AG04450 (cell line): ENCODE measurements around the gene TMPRSS9. TPM values are rescaled to one million over a fixed set of nuclear protein-coding genes. Genes with fewer than 3 reads are reported as not detected.

Experiments
- CTCF ChIA-PET: fragments of 300-600, 350-600 bp; formaldehyde crosslinking; extraction: SDS; loops from one replicate; lab custom pipeline; 2022; ENCODE audit warnings: antibody characterized with exemption, inconsistent platforms; lab: Charles Lee
- POLR2A ChIA-PET: fragments of 350-600 bp; formaldehyde crosslinking; extraction: SDS; loops from one replicate; lab custom pipeline; 2021; ENCODE audit warnings: antibody characterized with exemption, inconsistent platforms; lab: Yijun Ruan, JAX
- DNase-seq: peaks from one replicate; pipeline ENCODE4 v3.0.0-alpha.2; 2011; ENCODE audit warnings: low read depth, low spot score
- H3K27ac ChIP-seq: one replicate; pipeline ENCODE4 v1.5.1; 2012; ENCODE audit warnings: low read depth, low read length, control low read depth
- H3K27me3 ChIP-seq: one replicate; pipeline ENCODE4 v1.6.0; 2012; ENCODE audit warnings: low read length; ENCODE audit not compliant: control insufficient read depth, insufficient read depth
- H3K4me3 ChIP-seq: 2 replicates; pipeline ENCODE4 v1.5.1; 2011; ENCODE audit warnings: mild to moderate bottlenecking, low read depth, low read length, control low read depth
- H3K9me3 ChIP-seq: 2 replicates; pipeline ENCODE4 v1.5.1; 2012; ENCODE audit warnings: low read length; ENCODE audit not compliant: control insufficient read depth, insufficient read depth
- CTCF ChIP-seq: IDR thresholded peaks from 2 replicates; pipeline ENCODE4 v1.5.1; 2011; ENCODE audit warnings: low read depth, low read length, control low read depth, inconsistent platforms
- polyA plus RNA-seq: library from polyadenylated mRNA; depleted of rRNA; stranded (reverse); fragments of >200 nt; gene quantifications from 2 replicates; pipeline ENCODE4 v1.2.3, GENCODE V29; 2011

TMPRSS9 gene
- polyA plus RNA-seq, 1 experiment, result not detected

- POLR2A ChIA-PET, result interaction anchor here (0.6 to 0.8 kb wide), 4 partner anchors 16 to 1147 kb away, joined by 3 to 5 read pairs (median 3); no protein-coding TSS in a partner anchor
These were observed 51.6 kb downstream of the TMPRSS9 start for GRCh38 chr19:2411709-2412108.

GRCh38 chr19:2412449-2412848 is 52.4 kb downstream of the TMPRSS9 start:
- Histone ChIP-seq H3K27me3 (no peaks in the 10 kb centered on the region), H3K4me3 (no peak overlapping the region), H3K27ac (no peak overlapping the region), H3K9me3 (peaks cover 26% of the 10 kb centered on the region)
- CTCF ChIA-PET, result interaction anchor here (1.1 kb wide), 1 partner anchor 199 kb away, joined by 4 read pairs; no protein-coding TSS in a partner anchor
- DNase-seq, result no peak
- TF ChIP-seq CTCF, result no peak
- POLR2A ChIA-PET, result no interaction called here

More at GRCh38 chr19:2411709-2412108, 51.6 kb downstream of the TMPRSS9 start:
- Histone ChIP-seq H3K27ac (no peak overlapping the region), H3K27me3 (no peaks in the 10 kb centered on the region), H3K9me3 (peaks cover 26% of the 10 kb centered on the region), H3K4me3 (no peak overlapping the region)
- DNase-seq, result no peak
- CTCF ChIA-PET, result no interaction called here
- no peak for TF ChIP-seq CTCF

- no peak for TF ChIP-seq CTCF
- no peak overlapping the region for H3K4me3 ChIP-seq
- no peak overlapping the region for H3K27ac ChIP-seq
- DNase-seq, result no peak
- ChIA-PET CTCF (interaction anchor here (1.1 kb wide), 1 partner anchor 198 kb away, joined by 4 read pairs; no protein-coding TSS in a partner anchor), POLR2A (interaction anchor here (1.0 kb wide), 1 partner anchor 15 kb away, joined by 3 read pairs; the partner anchor contains the start of gene TIMM13)
- H3K9me3 ChIP-seq, result peaks cover 26% of the 10 kb centered on the region
- no peaks in the 10 kb centered on the region for H3K27me3 ChIP-seq
These were observed 53.1 kb downstream of the TMPRSS9 start for GRCh38 chr19:2413159-2413558.

- H3K27ac ChIP-seq, result no peak overlapping the region
- POLR2A ChIA-PET, result interaction anchor here (0.6 to 1.0 kb wide), 2 partner anchors 14 to 47 kb away, joined by 3 read pairs; partner anchors contain the start of gene TIMM13
- no peak overlapping the region for H3K4me3 ChIP-seq
- peaks cover 26% of the 10 kb centered on the region for H3K9me3 ChIP-seq
- no peaks in the 10 kb centered on the region for H3K27me3 ChIP-seq
- DNase-seq, result no peak
- no peak for TF ChIP-seq CTCF
- CTCF ChIA-PET, result interaction anchor here (1.1 kb wide), 1 partner anchor 198 kb away, joined by 4 read pairs; no protein-coding TSS in a partner anchor
These were observed 53.6 kb downstream of the TMPRSS9 start for GRCh38 chr19:2413629-2414028.

DNA sequence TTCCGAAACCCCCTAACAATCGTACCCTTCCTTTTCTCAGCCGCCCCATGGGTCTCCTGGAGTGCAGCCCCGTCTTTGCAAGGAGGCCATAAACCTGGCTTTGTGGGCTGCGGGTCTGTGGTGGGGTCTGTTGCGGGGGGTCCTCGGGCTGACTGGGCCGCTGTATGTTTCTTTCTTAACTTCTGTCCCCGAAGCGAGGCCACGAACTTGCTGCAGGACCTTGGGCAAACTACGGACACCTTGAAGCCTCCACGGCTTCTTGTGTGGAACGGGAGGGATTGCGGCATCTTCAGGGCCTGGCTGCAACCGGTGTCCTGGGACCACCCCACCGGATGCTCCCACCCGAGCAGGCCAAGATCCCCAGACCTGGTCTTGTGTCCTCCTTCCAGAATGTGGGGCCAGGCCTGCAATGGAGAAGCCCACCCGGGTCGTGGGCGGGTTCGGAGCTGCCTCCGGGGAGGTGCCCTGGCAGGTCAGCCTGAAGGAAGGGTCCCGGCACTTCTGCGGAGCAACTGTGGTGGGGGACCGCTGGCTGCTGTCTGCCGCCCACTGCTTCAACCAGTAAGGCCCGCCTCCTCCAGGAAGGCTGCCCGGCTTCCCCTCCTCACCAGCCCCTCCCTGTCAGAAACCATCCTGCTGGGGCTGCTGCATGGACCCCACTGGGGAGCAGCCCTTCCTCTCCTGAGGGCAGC is 55.4 kb downstream of the TMPRSS9 start:
- Histone ChIP-seq H3K9me3 (peaks cover 13% of the 10 kb centered on the region), H3K4me3 (no peak overlapping the region), H3K27me3 (no peaks in the 10 kb centered on the region), H3K27ac (no peak overlapping the region)
- ChIA-PET CTCF (no interaction called here), POLR2A (interaction anchor here (0.6 kb wide), 2 partner anchors 8 to 16 kb away, joined by 3 read pairs; no protein-coding TSS in a partner anchor)
- no peak for TF ChIP-seq CTCF
- DNase-seq, result no peak
